HG02588 (cell line): ENCODE data around the gene ACOXL.

ENCODE experiments used
- ATAC-seq: cut with Tn5 transposase; IDR thresholded peaks from one replicate; pipeline ENCODE4 v1.9.1; 2021; ENCODE audit warnings: mild to moderate bottlenecking, moderate library complexity; ENCODE audit not compliant: unreplicated experiment

Gene ACOXL

GRCh38 chr2:111121028-111121827 lies 388.9 kb downstream of the ACOXL start:
- no peak for ATAC-seq

- ATAC-seq, result peak; percentile 44
Measured at GRCh38 chr2:111121828-111122630, 389.7 kb downstream of the ACOXL start.

GRCh38 chr2:111122631-111123421 lies 390.5 kb downstream of the ACOXL start:
- ATAC-seq, result peak; percentile 1

GRCh38 chr2:111123751-111124150 lies 391.4 kb downstream of the ACOXL start:
- no peak for ATAC-seq

DNA sequence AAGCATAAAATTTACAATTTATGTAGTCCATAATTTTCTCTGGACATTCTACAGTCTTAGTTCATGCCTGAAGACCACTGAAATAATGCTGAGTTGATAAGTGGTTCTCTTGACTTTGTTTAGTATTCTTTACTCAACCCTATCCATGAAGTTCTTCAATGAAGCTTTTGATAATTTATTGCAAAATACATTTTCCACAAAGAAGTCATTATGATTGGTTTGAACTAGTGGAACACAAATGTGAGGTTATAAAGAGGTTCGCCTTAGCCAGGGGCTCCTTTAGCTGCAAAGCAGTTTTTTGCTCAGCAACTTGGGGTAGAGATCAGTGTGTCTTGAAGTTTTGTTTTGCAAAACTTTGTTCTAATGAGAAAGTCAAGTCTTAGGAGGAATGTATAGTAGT lies 394.2 kb downstream of the ACOXL start:
- no peak for ATAC-seq

GRCh38 chr2:111127351-111127750 lies 395.0 kb downstream of the ACOXL start:
- ATAC-seq, result no peak

DNA sequence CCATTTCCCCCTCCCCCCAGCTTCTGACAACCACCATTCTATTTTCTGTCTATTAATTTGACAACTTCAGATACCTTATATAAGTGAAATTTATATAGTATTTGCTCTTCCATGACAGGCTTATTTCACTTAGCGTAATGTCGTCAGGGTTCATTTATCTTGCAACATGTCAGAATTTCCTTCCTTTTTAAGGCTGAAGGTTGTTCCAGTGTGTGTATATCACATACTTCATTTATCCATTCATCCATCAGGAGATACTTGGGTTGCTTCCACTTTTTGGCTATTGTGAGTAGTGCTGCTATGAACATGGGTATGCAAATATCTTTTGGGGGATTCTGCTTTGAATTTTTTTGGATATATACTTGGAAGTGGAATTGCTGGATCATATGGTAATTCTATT lies 395.7 kb downstream of the ACOXL start:
- no peak for ATAC-seq

- no peak for ATAC-seq
Measured at GRCh38 chr2:111133603-111134002, 401.2 kb downstream of the ACOXL start.

GRCh38 chr2:111134055-111134454 lies 401.7 kb downstream of the ACOXL start:
- ATAC-seq, result no peak

DNA sequence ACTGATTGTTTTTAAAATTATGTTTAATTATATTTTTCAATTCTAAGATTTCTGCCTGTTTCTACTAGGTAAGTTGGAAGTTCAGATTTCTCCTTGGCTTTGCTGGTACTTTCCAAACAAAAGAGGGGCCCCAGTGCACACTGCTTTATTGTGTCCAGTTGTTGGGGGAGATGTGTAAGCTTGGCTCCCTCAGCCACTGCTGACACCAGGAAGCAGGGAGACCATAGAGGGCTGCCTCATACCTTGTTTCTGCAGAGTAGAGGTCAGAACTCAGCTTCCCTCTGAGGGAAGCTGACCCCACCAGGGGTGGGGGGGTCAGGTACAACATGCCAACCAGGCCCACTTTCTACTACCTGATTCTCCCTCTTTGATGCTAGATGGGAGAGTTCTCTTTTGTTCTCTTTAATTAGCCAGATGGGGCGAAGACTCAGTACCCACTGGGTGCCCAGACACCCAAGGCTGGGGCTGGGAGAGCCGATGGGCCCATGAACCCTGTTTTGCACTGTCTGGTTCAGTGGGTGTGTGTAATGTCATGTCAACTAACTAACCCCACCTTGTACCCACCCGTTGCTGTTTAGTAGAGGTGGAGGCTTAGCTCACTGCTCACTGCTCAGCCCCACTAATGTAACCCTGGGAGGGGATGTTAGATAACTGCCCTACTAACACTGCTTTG lies 403.0 kb downstream of the ACOXL start:
- no peak for ATAC-seq

GRCh38 chr2:111135910-111136297 lies 403.5 kb downstream of the ACOXL start:
- no peak for ATAC-seq

GRCh38 chr2:111138839-111139238 lies 406.5 kb downstream of the ACOXL start:
- no peak for ATAC-seq

DNA sequence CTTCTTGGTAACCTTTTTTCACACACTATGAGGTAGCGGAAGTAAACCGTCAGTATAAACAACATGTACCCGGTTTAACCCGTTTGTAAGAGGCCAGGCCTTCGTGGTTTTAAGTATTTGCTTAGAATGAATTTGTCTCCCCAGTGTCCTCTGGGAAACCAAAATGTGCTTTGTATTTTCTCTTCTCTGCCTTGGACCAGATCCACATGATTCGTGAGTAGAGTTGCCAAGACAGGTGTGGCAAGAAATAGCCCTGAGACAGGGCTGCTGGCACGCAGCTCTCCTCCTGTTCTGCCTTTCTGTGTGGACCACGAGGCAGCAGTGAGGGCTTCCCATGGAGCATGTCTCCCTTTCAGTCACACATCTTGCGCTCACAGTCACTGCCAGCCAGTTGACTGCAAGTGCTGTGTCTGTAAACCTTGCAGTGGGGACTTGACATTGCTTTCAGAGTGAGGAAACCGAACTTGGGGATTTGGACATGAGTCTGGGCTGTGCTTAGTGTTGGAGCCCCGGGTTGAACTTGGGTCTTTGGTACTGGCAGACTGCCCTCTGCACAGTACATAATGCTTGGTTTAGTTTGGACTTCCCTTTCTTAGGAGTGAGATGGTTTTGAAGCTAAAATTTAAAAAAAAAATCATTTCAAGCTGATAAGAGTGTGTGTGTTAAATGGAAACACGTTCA lies 407.4 kb downstream of the ACOXL start:
- ATAC-seq, result no peak

DNA sequence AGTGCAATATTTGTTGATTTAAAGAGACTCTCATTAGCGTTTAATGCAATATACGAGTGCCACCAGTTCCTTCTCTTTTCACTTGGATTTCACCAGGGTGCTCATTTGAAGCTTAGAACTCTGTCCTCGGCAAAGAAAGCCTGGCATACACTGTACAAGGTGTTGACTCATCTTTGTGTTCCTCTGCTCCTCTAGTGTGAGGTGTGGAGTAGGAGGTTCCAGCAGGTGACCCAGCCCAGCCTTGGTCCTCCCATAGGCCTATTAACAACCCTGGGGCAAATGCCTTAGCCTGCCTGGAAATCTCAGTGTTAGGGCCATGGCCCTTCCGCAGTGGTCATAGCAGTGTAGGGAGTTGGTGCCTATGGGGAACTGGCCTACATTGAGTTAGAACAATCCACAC lies 408.4 kb downstream of the ACOXL start:
- ATAC-seq, result no peak

GRCh38 chr2:111142101-111142500 lies 409.7 kb downstream of the ACOXL start:
- ATAC-seq, result no peak

- ATAC-seq, result no peak
Measured at GRCh38 chr2:111143107-111143842, 410.9 kb downstream of the ACOXL start.

DNA sequence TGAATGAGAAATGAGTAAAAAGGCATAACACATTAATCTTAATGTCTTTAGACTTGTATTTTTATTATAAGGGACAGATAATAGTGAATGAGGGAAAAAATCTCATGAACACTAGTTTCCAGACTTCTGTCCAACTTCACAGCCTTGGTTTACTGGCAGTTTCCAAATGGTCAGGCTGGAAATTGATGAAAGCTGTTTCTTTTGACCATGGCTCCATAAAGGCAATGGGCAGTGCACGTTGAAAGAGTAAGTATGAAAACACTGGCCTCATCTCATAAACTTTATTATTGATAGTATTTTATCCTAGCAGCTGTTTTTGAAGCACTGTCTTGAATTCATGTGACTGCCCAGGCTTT lies 411.4 kb downstream of the ACOXL start:
- ATAC-seq, result no peak

DNA sequence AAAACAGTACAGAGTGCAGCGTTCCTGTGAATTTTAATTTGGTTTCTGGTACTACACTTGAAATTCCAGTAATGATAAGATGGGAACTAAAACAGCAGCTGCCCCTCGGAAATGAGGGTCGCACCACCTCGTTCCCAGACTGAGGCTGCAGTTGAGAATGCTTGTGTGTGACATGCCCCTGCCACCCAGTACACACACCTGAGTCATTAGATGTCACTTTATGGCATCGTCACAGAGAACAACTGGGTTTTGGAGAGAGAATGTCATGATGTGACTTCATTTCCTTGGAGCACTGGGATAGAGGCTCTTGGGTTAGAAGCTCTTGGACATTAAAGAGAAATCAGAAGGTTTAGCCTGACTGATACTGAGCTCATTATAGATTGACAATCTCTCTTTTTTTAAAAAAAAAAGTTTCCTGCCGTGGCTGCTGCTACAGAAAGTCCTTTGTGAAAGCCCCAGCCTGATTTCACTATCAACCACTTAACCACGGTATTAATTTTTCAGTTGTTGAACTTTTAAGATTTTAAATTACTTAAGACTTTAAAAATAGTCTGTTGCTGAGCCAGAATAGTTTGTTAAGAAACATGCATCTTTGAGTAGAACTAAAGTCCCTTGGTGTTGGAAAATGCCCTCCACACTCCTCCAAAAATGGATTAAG lies 412.9 kb downstream of the ACOXL start:
- ATAC-seq, result no peak

DNA sequence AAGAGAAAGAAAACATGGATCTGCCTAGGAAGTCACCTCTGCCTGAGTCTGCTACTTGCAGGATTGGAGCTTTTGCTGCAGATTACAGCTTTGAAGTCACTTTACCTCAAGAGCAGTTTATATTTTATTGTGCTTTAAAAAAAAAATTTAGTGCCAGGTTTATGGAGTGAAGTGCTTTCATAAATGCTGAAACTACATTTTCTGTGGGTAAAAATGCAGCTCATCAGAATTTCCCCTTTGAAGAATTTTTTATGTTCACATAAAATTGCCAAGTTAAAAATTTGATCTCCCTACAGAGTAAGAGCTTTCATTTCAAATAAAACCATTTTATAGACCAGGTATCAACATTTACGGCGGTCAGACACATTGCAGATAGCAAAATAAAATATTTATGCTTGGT lies 413.6 kb downstream of the ACOXL start:
- no peak for ATAC-seq
